Measurements from ENCODE around the gene MFSD11.

GRCh38 chr17:76822184-76822778, 84.4 kb downstream of the MFSD11 start:
- TF ChIP-seq EZH2 (IDR thresholded peaks at IDR 0.05; ENCODE audit: borderline replicate concordance, low read depth, low read length, severe bottlenecking) (no peak), CTCF (IDR thresholded peaks at IDR 0.05; ENCODE audit: extremely low read depth in 1 of 2, insufficient read depth in 1 of 2, low read depth in 1 of 2, low read length in 2 of 2) (no peak), MAX (IDR thresholded peaks at IDR 0.05; ENCODE audit: insufficient read depth, insufficient read length) (no peak), POLR2A (IDR thresholded peaks at IDR 0.05; ENCODE audit: low read depth, low read length) (no peak), POLR2AphosphoS5 (IDR thresholded peaks at IDR 0.05; ENCODE audit: insufficient read depth, low read depth, low read length) (no peak), FOS (IDR thresholded peaks at IDR 0.05; ENCODE audit: borderline replicate concordance, insufficient read depth, low read length) (no peak), JUN (IDR thresholded peaks at IDR 0.05; ENCODE audit: borderline replicate concordance, insufficient read depth, insufficient read length, low read depth) (no peak), GATA2 (IDR thresholded peaks at IDR 0.05; ENCODE audit: insufficient read depth, insufficient read length, low read depth, low read length) (no peak), MYC (IDR thresholded peaks at IDR 0.05; ENCODE audit: low read depth, low read length) (no peak)
